MCF 10A (cell line): ENCODE measurements around the gene LRP4. TPM values are rescaled to one million over a fixed set of nuclear protein-coding genes. Genes with fewer than 3 reads are reported as not detected.

Experiments used
- Bru-seq: library from RNA; stranded (reverse); fragments of 400-500 nt; gene quantifications from one replicate; lab custom pipeline; 2021; lab: Mats Ljungman, UMichigan
- BruChase-seq, 2 experiments: library from RNA; stranded (reverse); fragments of 400-500 nt; gene quantifications; one replicate each; lab custom pipeline; 2021; lab: Mats Ljungman, UMichigan
- BruUV-seq: library from RNA; stranded (reverse); fragments of 400-500 nt; replicated peaks from 2 replicates; lab custom pipeline; 2021; lab: Mats Ljungman, UMichigan
- CTCF ChIA-PET: fragments of 300-600 bp; sonication (Branson Sonifier 250); formaldehyde crosslinking; extraction: SDS; loops from one replicate; lab custom pipeline; 2021; ENCODE audit warnings: antibody characterized with exemption, inconsistent platforms; lab: Yijun Ruan, JAX
- POLR2A ChIA-PET: fragments of 300-600, 350-650 bp; sonication (Branson Sonifier 250); formaldehyde crosslinking; extraction: SDS; loops from one replicate; lab custom pipeline; 2020; ENCODE audit warnings: antibody characterized with exemption, inconsistent platforms; lab: Yijun Ruan, JAX
- DNase-seq: peaks from one replicate; pipeline ENCODE4 v3.0.0-alpha.2; 2018; ENCODE audit not compliant: unreplicated experiment
- H3K27ac Mint-ChIP-seq: one replicate; pipeline ENCODE4 v1.8.0; 2022; ENCODE audit warnings: mild to moderate bottlenecking, low read depth, mixed read lengths; ENCODE audit not compliant: unreplicated experiment
- H3K27me3 Mint-ChIP-seq: one replicate; pipeline ENCODE4 v1.8.0; 2022; ENCODE audit warnings: mixed read lengths; ENCODE audit not compliant: insufficient read depth, unreplicated experiment
- H3K36me3 Mint-ChIP-seq: one replicate; pipeline ENCODE4 v1.8.0; 2022; ENCODE audit warnings: mild to moderate bottlenecking, moderate library complexity, mixed read lengths; ENCODE audit not compliant: insufficient read depth, unreplicated experiment
- H3K4me1 Mint-ChIP-seq: one replicate; pipeline ENCODE4 v1.8.0; 2022; ENCODE audit warnings: mixed read lengths; ENCODE audit not compliant: insufficient read depth, unreplicated experiment
- H3K4me3 Mint-ChIP-seq: one replicate; pipeline ENCODE4 v1.8.0; 2022; ENCODE audit warnings: mild to moderate bottlenecking, moderate library complexity, mixed read lengths; ENCODE audit not compliant: unreplicated experiment
- H3K9me3 Mint-ChIP-seq: one replicate; pipeline ENCODE4 v1.8.0; 2022; ENCODE audit warnings: mixed read lengths; ENCODE audit not compliant: unreplicated experiment
- intact Hi-C: fragments of 100-400 bp; cut with micrococcal nuclease; formaldehyde crosslinking; loops from 2 replicates; pipeline ENCODE4 v1.14.1; 2022
- long read RNA-seq: library from polyadenylated mRNA; stranded (forward); transcript quantifications from one replicate; pipeline ENCODE4 v2.0.0, GENCODE V29; 2022
- total RNA-seq: library from RNA; stranded (reverse); gene quantifications from 2 replicates; pipeline ENCODE4 v1.2.3, GENCODE V29; 2022
- TF ChIP-seq, protein P1 (sequence below): fragments of 200-600 bp; IDR thresholded peaks from one replicate; pipeline ENCODE4 v1.8.0; 2022; ENCODE audit warnings: antibody characterized with exemption, mild to moderate bottlenecking; ENCODE audit not compliant: unreplicated experiment

LRP4 gene, protein sequence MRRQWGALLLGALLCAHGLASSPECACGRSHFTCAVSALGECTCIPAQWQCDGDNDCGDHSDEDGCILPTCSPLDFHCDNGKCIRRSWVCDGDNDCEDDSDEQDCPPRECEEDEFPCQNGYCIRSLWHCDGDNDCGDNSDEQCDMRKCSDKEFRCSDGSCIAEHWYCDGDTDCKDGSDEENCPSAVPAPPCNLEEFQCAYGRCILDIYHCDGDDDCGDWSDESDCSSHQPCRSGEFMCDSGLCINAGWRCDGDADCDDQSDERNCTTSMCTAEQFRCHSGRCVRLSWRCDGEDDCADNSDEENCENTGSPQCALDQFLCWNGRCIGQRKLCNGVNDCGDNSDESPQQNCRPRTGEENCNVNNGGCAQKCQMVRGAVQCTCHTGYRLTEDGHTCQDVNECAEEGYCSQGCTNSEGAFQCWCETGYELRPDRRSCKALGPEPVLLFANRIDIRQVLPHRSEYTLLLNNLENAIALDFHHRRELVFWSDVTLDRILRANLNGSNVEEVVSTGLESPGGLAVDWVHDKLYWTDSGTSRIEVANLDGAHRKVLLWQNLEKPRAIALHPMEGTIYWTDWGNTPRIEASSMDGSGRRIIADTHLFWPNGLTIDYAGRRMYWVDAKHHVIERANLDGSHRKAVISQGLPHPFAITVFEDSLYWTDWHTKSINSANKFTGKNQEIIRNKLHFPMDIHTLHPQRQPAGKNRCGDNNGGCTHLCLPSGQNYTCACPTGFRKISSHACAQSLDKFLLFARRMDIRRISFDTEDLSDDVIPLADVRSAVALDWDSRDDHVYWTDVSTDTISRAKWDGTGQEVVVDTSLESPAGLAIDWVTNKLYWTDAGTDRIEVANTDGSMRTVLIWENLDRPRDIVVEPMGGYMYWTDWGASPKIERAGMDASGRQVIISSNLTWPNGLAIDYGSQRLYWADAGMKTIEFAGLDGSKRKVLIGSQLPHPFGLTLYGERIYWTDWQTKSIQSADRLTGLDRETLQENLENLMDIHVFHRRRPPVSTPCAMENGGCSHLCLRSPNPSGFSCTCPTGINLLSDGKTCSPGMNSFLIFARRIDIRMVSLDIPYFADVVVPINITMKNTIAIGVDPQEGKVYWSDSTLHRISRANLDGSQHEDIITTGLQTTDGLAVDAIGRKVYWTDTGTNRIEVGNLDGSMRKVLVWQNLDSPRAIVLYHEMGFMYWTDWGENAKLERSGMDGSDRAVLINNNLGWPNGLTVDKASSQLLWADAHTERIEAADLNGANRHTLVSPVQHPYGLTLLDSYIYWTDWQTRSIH (N-terminal part only)
- total RNA-seq (0.88 and 1.0 TPM in 2 replicates), Bru-seq, nascent RNA (percentile 9 among the genes with signal in this experiment), BruChase-seq, experiment 1, labeled RNA remaining after a 6-hour chase (percentile 14 among the genes with signal in this experiment), BruChase-seq, experiment 2, labeled RNA remaining after a 2-hour chase (percentile 12 among the genes with signal in this experiment)
- long read RNA-seq, partial matches to known transcripts = 1 of 1 reads
- long read RNA-seq, other reads (novel, unspliced or antisense) = 0 of 1 reads

DNA sequence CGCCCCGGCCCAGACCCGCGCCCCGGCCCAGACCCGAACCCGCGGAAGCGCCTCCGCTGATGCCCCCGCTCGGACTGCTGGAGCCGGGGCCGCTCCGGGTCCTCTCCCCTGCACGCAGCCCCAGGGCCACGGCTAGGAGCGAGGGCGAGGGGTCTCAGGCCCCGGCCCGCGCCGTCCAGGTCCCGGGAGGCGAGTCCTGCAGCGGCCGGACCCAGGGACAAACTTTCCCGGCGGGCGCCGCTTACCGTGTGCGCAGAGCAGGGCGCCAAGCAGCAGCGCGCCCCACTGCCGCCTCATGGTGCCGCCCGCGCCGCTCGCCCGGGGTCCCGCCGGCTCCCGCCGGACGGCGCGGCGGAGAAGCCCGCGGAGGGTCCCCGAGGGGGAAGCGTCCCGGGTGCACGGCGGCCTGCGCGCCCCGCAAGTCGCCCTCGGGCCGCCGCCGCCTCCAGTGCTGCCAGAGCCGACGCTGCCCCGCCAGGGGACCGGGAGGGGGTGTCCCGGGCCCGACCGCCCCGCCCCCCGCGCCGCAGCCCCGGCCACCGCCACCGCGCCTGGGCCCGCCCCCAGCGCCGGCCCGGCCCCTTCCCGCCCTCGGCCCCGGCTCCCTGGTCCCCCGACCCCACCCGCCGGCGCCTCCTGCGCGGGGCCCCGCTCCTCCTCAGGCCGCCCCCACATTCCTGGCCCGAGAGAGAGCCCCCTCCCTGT is at the start of gene LRP4:
LRP4 (minus strand) TSS at position 468 of the 705 bp plus-strand sequence; CDS start at position 297, 171 bp downstream.
- intact Hi-C loops = no loop called here
- no peak for DNase-seq
- CTCF ChIA-PET = interaction anchor here (0.6 to 1.5 kb wide), 2 partner anchors 86 to 239 kb away, joined by 3 read pairs; no protein-coding TSS in a partner anchor
- no peaks in the 10 kb centered on the region for H3K9me3 Mint-ChIP-seq
- no TSS peak for BruUV-seq
- H3K27ac Mint-ChIP-seq = peak within 1 kb of the TSS; percentile 23
- peaks cover 22% of the 10 kb centered on the region for H3K4me1 Mint-ChIP-seq
- TF ChIP-seq, protein P1, sequence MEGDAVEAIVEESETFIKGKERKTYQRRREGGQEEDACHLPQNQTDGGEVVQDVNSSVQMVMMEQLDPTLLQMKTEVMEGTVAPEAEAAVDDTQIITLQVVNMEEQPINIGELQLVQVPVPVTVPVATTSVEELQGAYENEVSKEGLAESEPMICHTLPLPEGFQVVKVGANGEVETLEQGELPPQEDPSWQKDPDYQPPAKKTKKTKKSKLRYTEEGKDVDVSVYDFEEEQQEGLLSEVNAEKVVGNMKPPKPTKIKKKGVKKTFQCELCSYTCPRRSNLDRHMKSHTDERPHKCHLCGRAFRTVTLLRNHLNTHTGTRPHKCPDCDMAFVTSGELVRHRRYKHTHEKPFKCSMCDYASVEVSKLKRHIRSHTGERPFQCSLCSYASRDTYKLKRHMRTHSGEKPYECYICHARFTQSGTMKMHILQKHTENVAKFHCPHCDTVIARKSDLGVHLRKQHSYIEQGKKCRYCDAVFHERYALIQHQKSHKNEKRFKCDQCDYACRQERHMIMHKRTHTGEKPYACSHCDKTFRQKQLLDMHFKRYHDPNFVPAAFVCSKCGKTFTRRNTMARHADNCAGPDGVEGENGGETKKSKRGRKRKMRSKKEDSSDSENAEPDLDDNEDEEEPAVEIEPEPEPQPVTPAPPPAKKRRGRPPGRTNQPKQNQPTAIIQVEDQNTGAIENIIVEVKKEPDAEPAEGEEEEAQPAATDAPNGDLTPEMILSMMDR = no peak
- H3K27me3 Mint-ChIP-seq = no peaks in the 10 kb centered on the region
- POLR2A ChIA-PET = interaction anchor here (1.4 kb wide), 1 partner anchor 86 kb away, joined by 3 read pairs; no protein-coding TSS in a partner anchor
- no peaks in the 10 kb centered on the region for H3K36me3 Mint-ChIP-seq
- H3K4me3 Mint-ChIP-seq = peak within 1 kb of the TSS; percentile 75

DNA sequence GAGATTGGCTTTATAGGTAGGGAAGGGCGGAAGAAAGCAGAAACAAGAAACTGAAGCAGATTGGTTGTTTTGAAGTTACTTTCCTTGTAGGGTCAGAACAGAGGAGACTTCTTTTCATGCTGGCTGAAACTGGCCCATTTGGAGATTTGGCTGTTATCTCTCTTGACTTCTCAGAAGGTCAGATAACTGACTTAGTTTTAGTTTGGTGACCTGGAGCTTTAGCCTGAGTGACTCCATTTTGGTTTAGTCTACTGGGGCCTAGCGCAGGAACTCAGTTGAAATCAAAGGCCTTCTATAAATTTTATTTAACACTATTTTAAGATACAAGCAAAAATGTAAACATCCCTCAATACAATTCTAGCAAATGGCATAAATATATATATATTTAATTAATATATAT is 49.6 kb upstream of the LRP4 start:
- no peak for DNase-seq
- no peaks in the 10 kb centered on the region for H3K9me3 Mint-ChIP-seq
- ChIA-PET CTCF (interaction anchor here (0.7 kb wide), 1 partner anchor 1122 kb away, joined by 3 read pairs; no protein-coding TSS in a partner anchor), POLR2A (interaction anchor here (0.7 to 0.9 kb wide), 2 partner anchors 14 to 16 kb away, joined by 4 read pairs; no protein-coding TSS in a partner anchor)
- no peak overlapping the region for H3K27ac Mint-ChIP-seq
- no peaks in the 10 kb centered on the region for H3K4me1 Mint-ChIP-seq
- H3K27me3 Mint-ChIP-seq = no peaks in the 10 kb centered on the region
- intact Hi-C loops = no loop called here
- no TSS peak for BruUV-seq
- TF ChIP-seq, protein P1 = no peak
- no peaks in the 10 kb centered on the region for H3K36me3 Mint-ChIP-seq
- H3K4me3 Mint-ChIP-seq = no peak overlapping the region

DNA sequence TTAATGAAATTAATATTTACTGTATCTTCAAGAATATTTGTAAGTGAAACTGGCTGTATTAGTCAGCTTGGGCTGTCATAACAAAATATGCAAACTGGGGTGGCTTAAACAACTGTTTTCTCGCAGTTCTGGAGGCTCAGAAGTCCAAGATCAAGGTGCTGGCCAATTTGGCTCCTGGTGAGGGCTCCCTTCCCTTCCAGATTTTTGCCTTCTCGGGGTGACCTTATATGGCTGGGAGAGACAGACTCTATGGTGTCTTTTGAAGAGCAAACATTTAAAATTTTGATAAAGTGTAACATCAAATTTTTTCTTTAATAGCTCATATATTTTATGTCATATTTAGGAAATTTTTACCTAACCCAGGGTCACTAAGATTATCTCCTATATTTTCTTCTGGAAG is 48.4 kb upstream of the LRP4 start:
- TF ChIP-seq, protein P1 = no peak
- no peak overlapping the region for H3K4me3 Mint-ChIP-seq
- H3K9me3 Mint-ChIP-seq = no peaks in the 10 kb centered on the region
- no peak for DNase-seq
- H3K36me3 Mint-ChIP-seq = no peaks in the 10 kb centered on the region
- ChIA-PET CTCF (interaction anchor here (0.5 to 1.7 kb wide), 6 partner anchors 9 to 514 kb away, joined by 3 to 7 read pairs (median 3); no protein-coding TSS in a partner anchor), POLR2A (interaction anchor here (1.1 to 1.3 kb wide), 2 partner anchors 26 to 30 kb away, joined by 3 to 5 read pairs; partner anchors contain the start of gene CSTPP1)
- H3K27me3 Mint-ChIP-seq = no peaks in the 10 kb centered on the region
- no TSS peak for BruUV-seq
- H3K4me1 Mint-ChIP-seq = no peaks in the 10 kb centered on the region
- intact Hi-C loops = no loop called here
- H3K27ac Mint-ChIP-seq = no peak overlapping the region
